ENCODE measurements around the gene RASGRP1.

DNA sequence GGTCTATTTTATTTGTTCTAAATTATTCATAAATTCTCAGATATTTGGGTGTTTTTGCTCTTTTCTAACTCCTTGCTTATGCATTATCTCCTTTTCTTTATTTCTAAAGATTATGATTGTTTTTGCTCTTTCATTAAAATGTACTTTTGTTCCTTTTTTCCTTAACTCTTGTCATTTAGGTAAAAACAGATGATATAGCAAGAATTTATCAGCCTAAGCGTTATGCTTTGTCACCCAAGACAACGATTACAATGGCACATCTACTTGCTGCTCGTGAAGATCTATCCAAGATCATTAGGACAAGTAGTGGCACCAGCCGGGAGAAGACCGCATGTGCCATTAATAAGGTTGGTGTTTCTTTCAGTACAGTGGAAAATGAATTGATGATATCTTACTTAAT lies 83.5 kb downstream of the RASGRP1 start:
- TF ChIP-seq TAF1 (IDR thresholded peaks at IDR 0.05; ENCODE audit: borderline replicate concordance, insufficient read depth, low read length) = no peak
- TF ChIP-seq REST (IDR thresholded peaks at IDR 0.05; ENCODE audit: insufficient read depth in 1 of 2, low read depth in 2 of 2, low read length in 2 of 2) = no peak
- TF ChIP-seq POLR2AphosphoS5 (IDR thresholded peaks at IDR 0.05; ENCODE audit: low read depth, low read length) = no peak
- no peak for TF ChIP-seq SIN3A (IDR thresholded peaks at IDR 0.05; ENCODE audit: borderline replicate concordance, insufficient read depth, low read length)

All from PFSK-1 (cell line).